HEK293 (cell line): Measurements from ENCODE around the gene MAPK11.
A peak's percentile ranks its signal among the peaks of the same experiment; 100 is the strongest.

Experiments
- BCL11A ChIP-seq: fragments of 450-650 bp; formaldehyde crosslinking; IDR thresholded peaks from 2 replicates; pipeline ENCODE4 v1.5.1; 2016; ENCODE audit warnings: low read depth, missing biosample characterization, missing genetic modification characterization
- BCL11B ChIP-seq: fragments of 450-650 bp; formaldehyde crosslinking; IDR thresholded peaks from 2 replicates; pipeline ENCODE4 v1.5.1; 2016; ENCODE audit warnings: low read depth, missing biosample characterization, missing genetic modification characterization
- BCL6B ChIP-seq: fragments of 450-650 bp; formaldehyde crosslinking; IDR thresholded peaks from 2 replicates; pipeline ENCODE4 v1.5.1; 2017; ENCODE audit warnings: missing biosample characterization, missing genetic modification characterization
- GLIS2 ChIP-seq: fragments of 450-650 bp; formaldehyde crosslinking; IDR thresholded peaks from 2 replicates; pipeline ENCODE4 v1.5.1; 2016; ENCODE audit warnings: missing biosample characterization, missing genetic modification characterization
- OSR2 ChIP-seq: fragments of 450-650 bp; formaldehyde crosslinking; IDR thresholded peaks from 2 replicates; pipeline ENCODE4 v1.5.1; 2016; ENCODE audit warnings: missing biosample characterization, missing genetic modification characterization
- OVOL3 ChIP-seq: fragments of 450-650 bp; formaldehyde crosslinking; IDR thresholded peaks from 2 replicates; pipeline ENCODE4 v1.5.1; 2016; ENCODE audit warnings: missing biosample characterization, missing genetic modification characterization
- PRDM6 ChIP-seq: fragments of 450-650 bp; formaldehyde crosslinking; IDR thresholded peaks from 2 replicates; pipeline ENCODE4 v1.5.1; 2017; ENCODE audit warnings: missing biosample characterization, missing genetic modification characterization
- SP2 ChIP-seq: fragments of 450-650 bp; formaldehyde crosslinking; IDR thresholded peaks from 2 replicates; pipeline ENCODE4 v1.5.1; 2016; ENCODE audit warnings: missing biosample characterization, missing genetic modification characterization
- ZBTB20 ChIP-seq: fragments of 450-650 bp; formaldehyde crosslinking; IDR thresholded peaks from 2 replicates; pipeline ENCODE4 v1.5.1; 2016; ENCODE audit warnings: missing biosample characterization, missing genetic modification characterization
- ZFP3 ChIP-seq: fragments of 450-650 bp; formaldehyde crosslinking; IDR thresholded peaks from 2 replicates; pipeline ENCODE4 v1.5.1; 2016; ENCODE audit warnings: low read depth, missing biosample characterization, missing genetic modification characterization
- ZNF10 ChIP-seq: fragments of 450-650 bp; formaldehyde crosslinking; IDR thresholded peaks from 2 replicates; pipeline ENCODE4 v1.5.1; 2017; ENCODE audit warnings: missing biosample characterization, missing genetic modification characterization
- ZNF155 ChIP-seq: fragments of 450-650 bp; formaldehyde crosslinking; IDR thresholded peaks from 2 replicates; pipeline ENCODE4 v1.5.1; 2016; ENCODE audit warnings: missing biosample characterization, missing genetic modification characterization
- ZNF157 ChIP-seq: fragments of 450-650 bp; formaldehyde crosslinking; IDR thresholded peaks from 2 replicates; pipeline ENCODE4 v1.5.1; 2016; ENCODE audit warnings: missing biosample characterization, missing genetic modification characterization
- ZNF202 ChIP-seq: fragments of 450-650 bp; formaldehyde crosslinking; IDR thresholded peaks from 2 replicates; pipeline ENCODE4 v1.5.1; 2016; ENCODE audit warnings: missing biosample characterization, missing genetic modification characterization, borderline replicate concordance
- ZNF292 ChIP-seq: fragments of 450-650 bp; formaldehyde crosslinking; IDR thresholded peaks from 2 replicates; pipeline ENCODE4 v1.5.1; 2016; ENCODE audit warnings: low read depth, missing biosample characterization, missing genetic modification characterization, borderline replicate concordance
- ZNF585B ChIP-seq: fragments of 450-650 bp; formaldehyde crosslinking; IDR thresholded peaks from 2 replicates; pipeline ENCODE4 v1.5.1; 2016; ENCODE audit warnings: missing biosample characterization, missing genetic modification characterization
- ZNF624 ChIP-seq: fragments of 450-650 bp; formaldehyde crosslinking; IDR thresholded peaks from 2 replicates; pipeline ENCODE4 v1.5.1; 2017; ENCODE audit warnings: missing biosample characterization, missing genetic modification characterization
- ZNF645 ChIP-seq: fragments of 450-650 bp; formaldehyde crosslinking; IDR thresholded peaks from 2 replicates; pipeline ENCODE4; 2016; ENCODE audit warnings: missing biosample characterization, missing genetic modification characterization
- ZNF658 ChIP-seq: fragments of 450-650 bp; formaldehyde crosslinking; IDR thresholded peaks from 2 replicates; pipeline ENCODE4; 2016; ENCODE audit warnings: missing biosample characterization, missing genetic modification characterization
- ZNF677 ChIP-seq: fragments of 450-650 bp; IDR thresholded peaks from 2 replicates; pipeline ENCODE4 v1.5.0; 2018; ENCODE audit warnings: missing biosample characterization, mild to moderate bottlenecking, missing genetic modification characterization, moderate library complexity
- ZNF776 ChIP-seq: fragments of 450-650 bp; formaldehyde crosslinking; IDR thresholded peaks from 2 replicates; pipeline ENCODE4 v1.5.0; 2017; ENCODE audit warnings: missing biosample characterization, missing genetic modification characterization, borderline replicate concordance
- ZNF777 ChIP-seq: fragments of 450-650 bp; formaldehyde crosslinking; IDR thresholded peaks from 2 replicates; pipeline ENCODE4 v1.5.1; 2017; ENCODE audit warnings: missing biosample characterization, missing genetic modification characterization, borderline replicate concordance
- TF ChIP-seq, protein P1 (sequence below): fragments of 450-650 bp; IDR thresholded peaks from 2 replicates; pipeline ENCODE4 v1.5.1; 2018; ENCODE audit warnings: missing biosample characterization, missing genetic modification characterization
- TF ChIP-seq, protein P2 (sequence below): fragments of 450-650 bp; formaldehyde crosslinking; IDR thresholded peaks from 2 replicates; pipeline ENCODE4 v1.5.1; 2016; ENCODE audit warnings: missing biosample characterization, missing genetic modification characterization, low read depth
- TF ChIP-seq, protein P3 (sequence below): fragments of 450-650 bp; formaldehyde crosslinking; IDR thresholded peaks from 2 replicates; pipeline ENCODE4 v1.5.1; 2016; ENCODE audit warnings: missing biosample characterization, missing genetic modification characterization

MAPK11 gene

GRCh38 chr22:50244420-50245213 is 25.6 kb downstream of the MAPK11 start, which contains the start of gene TUBGCP6 (continued):
- no peak for TF ChIP-seq ZNF677 (tag by site-specific recombination)
- 0 out of 2 replicates have a peak, but pooled peaks have one; percentile 56 for TF ChIP-seq BCL11B
- no peak for TF ChIP-seq ZNF645 (tag by site-specific recombination)
- TF ChIP-seq PRDM6 (tag by site-specific recombination) = no peak
- TF ChIP-seq ZNF777 (tag by site-specific recombination) = no peak
- no peak for TF ChIP-seq ZNF292 (tag by site-specific recombination)
- peak; percentile 53 for TF ChIP-seq OSR2
- TF ChIP-seq, protein P1, sequence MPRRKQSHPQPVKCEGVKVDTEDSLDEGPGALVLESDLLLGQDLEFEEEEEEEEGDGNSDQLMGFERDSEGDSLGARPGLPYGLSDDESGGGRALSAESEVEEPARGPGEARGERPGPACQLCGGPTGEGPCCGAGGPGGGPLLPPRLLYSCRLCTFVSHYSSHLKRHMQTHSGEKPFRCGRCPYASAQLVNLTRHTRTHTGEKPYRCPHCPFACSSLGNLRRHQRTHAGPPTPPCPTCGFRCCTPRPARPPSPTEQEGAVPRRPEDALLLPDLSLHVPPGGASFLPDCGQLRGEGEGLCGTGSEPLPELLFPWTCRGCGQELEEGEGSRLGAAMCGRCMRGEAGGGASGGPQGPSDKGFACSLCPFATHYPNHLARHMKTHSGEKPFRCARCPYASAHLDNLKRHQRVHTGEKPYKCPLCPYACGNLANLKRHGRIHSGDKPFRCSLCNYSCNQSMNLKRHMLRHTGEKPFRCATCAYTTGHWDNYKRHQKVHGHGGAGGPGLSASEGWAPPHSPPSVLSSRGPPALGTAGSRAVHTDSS (tag by site-specific recombination) = no peak
- peak; percentile 35; the same call in 1 of the 2 replicates for TF ChIP-seq GLIS2 (tag by site-specific recombination)
- TF ChIP-seq, protein P2, sequence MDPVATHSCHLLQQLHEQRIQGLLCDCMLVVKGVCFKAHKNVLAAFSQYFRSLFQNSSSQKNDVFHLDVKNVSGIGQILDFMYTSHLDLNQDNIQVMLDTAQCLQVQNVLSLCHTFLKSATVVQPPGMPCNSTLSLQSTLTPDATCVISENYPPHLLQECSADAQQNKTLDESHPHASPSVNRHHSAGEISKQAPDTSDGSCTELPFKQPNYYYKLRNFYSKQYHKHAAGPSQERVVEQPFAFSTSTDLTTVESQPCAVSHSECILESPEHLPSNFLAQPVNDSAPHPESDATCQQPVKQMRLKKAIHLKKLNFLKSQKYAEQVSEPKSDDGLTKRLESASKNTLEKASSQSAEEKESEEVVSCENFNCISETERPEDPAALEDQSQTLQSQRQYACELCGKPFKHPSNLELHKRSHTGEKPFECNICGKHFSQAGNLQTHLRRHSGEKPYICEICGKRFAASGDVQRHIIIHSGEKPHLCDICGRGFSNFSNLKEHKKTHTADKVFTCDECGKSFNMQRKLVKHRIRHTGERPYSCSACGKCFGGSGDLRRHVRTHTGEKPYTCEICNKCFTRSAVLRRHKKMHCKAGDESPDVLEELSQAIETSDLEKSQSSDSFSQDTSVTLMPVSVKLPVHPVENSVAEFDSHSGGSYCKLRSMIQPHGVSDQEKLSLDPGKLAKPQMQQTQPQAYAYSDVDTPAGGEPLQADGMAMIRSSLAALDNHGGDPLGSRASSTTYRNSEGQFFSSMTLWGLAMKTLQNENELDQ (tag by site-specific recombination) = no peak
- TF ChIP-seq ZNF157 (tag by site-specific recombination) = no peak
- TF ChIP-seq BCL6B (tag by site-specific recombination) = no peak
- peak; percentile 93 for TF ChIP-seq ZBTB20 (tag by site-specific recombination)
- no peak for TF ChIP-seq OVOL3 (tag by site-specific recombination)
- TF ChIP-seq ZNF202 = no peak
- TF ChIP-seq ZNF624 = no peak
- TF ChIP-seq ZNF585B (tag by site-specific recombination) = no peak
- peak; percentile 92 for TF ChIP-seq SP2
- TF ChIP-seq ZNF10 (tag by site-specific recombination) = peak; percentile 45; the same call in 1 of the 2 replicates
- TF ChIP-seq ZNF658 (tag by site-specific recombination) = no peak
- TF ChIP-seq ZFP3 (tag by site-specific recombination) = no peak
- TF ChIP-seq BCL11A (tag by site-specific recombination) = no peak
- TF ChIP-seq ZNF155 (tag by site-specific recombination) = no peak
- TF ChIP-seq ZNF776 (tag by site-specific recombination) = no peak
- TF ChIP-seq, protein P3, sequence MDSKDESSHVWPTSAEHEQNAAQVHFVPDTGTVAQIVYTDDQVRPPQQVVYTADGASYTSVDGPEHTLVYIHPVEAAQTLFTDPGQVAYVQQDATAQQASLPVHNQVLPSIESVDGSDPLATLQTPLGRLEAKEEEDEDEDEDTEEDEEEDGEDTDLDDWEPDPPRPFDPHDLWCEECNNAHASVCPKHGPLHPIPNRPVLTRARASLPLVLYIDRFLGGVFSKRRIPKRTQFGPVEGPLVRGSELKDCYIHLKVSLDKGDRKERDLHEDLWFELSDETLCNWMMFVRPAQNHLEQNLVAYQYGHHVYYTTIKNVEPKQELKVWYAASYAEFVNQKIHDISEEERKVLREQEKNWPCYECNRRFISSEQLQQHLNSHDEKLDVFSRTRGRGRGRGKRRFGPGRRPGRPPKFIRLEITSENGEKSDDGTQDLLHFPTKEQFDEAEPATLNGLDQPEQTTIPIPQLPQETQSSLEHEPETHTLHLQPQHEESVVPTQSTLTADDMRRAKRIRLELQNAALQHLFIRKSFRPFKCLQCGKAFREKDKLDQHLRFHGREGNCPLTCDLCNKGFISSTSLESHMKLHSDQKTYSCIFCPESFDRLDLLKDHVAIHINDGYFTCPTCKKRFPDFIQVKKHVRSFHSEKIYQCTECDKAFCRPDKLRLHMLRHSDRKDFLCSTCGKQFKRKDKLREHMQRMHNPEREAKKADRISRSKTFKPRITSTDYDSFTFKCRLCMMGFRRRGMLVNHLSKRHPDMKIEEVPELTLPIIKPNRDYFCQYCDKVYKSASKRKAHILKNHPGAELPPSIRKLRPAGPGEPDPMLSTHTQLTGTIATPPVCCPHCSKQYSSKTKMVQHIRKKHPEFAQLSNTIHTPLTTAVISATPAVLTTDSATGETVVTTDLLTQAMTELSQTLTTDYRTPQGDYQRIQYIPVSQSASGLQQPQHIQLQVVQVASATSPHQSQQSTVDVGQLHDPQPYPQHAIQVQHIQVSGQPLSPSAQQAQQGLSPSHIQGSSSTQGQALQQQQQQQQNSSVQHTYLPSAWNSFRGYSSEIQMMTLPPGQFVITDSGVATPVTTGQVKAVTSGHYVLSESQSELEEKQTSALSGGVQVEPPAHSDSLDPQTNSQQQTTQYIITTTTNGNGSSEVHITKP (tag by site-specific recombination) = peak; percentile 64
